ENCODE data around the gene THEMIS2. TPM values are rescaled to one million over a fixed set of nuclear protein-coding genes. Genes with fewer than 3 reads are reported as not detected.

The THEMIS2 gene
- total and polyA plus RNA-seq, 2 of the 13 experiments (the other 11 are each of a cell fraction or from before 2014, with no cell fraction given): 0.38 to 1.5 TPM

DNA sequence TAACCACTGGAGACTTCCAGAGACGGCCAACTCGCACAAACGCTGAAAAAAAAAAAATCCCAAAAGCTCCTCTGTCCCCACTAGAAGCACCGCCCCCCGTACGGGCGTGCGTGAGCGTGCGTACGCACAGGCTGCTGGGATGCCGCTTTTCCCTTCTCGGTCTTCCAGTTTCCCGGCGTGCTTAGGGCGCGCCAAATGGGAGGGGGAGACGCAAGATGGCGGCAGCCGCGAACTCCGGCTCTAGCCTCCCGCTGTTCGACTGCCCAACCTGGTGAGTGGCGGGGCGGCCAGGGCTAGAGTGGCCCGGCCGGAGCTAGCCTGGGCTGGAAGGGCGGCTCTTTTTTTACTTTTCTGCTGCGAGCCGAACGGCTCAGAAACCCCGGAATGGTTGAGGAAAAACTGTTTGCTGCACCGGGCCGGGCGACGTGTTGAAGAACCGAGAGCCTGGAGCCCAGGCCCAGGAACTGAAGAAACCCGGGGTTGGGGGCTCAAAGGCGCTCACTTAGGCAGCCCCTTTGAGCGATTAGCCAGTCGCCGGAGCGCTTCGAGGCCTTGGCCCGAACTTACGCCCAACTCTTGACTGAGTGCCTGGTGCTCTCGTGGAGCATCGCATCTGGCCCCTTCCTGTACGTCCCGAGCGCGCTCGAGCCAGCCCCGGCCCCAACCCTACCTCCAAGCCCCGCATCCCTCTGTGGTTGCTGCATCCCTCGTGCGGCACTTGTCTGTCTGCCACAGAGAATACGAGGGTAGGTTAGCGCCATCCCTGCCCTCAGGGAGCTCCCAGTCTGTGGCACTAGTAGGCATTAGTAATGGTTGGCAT is 41.5 kb upstream of the THEMIS2 start, which contains the start of gene PPP1R8 (continued):
- TF ChIP-seq ARHGAP35 (CRISPR knock-in tag; IDR thresholded peaks at IDR 0.05; ENCODE audit: borderline replicate concordance) (no peak), MXI1 (IDR thresholded peaks at IDR 0.05; ENCODE audit: borderline replicate concordance, low read depth, low read length) (peak; percentile 84; the same call in 1 of the 3 replicates), MTA1 (CRISPR knock-in tag; IDR thresholded peaks at IDR 0.05; ENCODE audit: borderline replicate concordance) (0 out of 2 replicates have a peak, but pooled peaks have one; percentile 14), KDM1A (CRISPR knock-in tag; IDR thresholded peaks at IDR 0.05) (0 out of 2 replicates have a peak, but pooled peaks have one; percentile 25), ATRX (CRISPR knock-in tag; IDR thresholded peaks at IDR 0.05; ENCODE audit: borderline replicate concordance) (no peak), SNAPC2 (CRISPR knock-in tag; IDR thresholded peaks at IDR 0.05) (peak; percentile 87; the same call in 1 of the 2 replicates), MYC (CRISPR knock-in tag; IDR thresholded peaks at IDR 0.05; ENCODE audit: borderline replicate concordance) (peak; percentile 59; the same call in 1 of the 2 replicates), GATAD2A (CRISPR knock-in tag; IDR thresholded peaks at IDR 0.05) (peak; percentile 62), RBM39 (IDR thresholded peaks at IDR 0.05; ENCODE audit: low read depth, low read length, poor library complexity, severe bottlenecking) (no peak), KAT2B (IDR thresholded peaks at IDR 0.05; ENCODE audit: borderline replicate concordance, low read depth, low read length) (no peak), TARDBP (CRISPR knock-in tag; IDR thresholded peaks at IDR 0.05) (peak; percentile 90), ZNF720 (CRISPR knock-in tag; IDR thresholded peaks at IDR 0.05) (no peak), HNRNPLL (IDR thresholded peaks at IDR 0.05; ENCODE audit: low read depth, low read length, poor library complexity, severe bottlenecking) (peak; percentile 86), MIER3 (CRISPR knock-in tag; IDR thresholded peaks at IDR 0.05; ENCODE audit: borderline replicate concordance) (no peak), MAFF (IDR thresholded peaks at IDR 0.05; ENCODE audit: low read depth, low read length) (no peak), HNRNPUL1 (IDR thresholded peaks at IDR 0.05; ENCODE audit: low read depth, low read length) (no peak), AGO2 (optimal IDR thresholded peaks at IDR 0.05; ENCODE audit: low read depth, low read length) (peak; percentile 78), EP300 (IDR thresholded peaks at IDR 0.05; ENCODE audit: low read depth in 2 of 2, low read length in 2 of 2) (peak in 1 of 2 experiments; percentile 33; a peak in 1 of 4 replicates), EP300 (CRISPR knock-in tag; IDR thresholded peaks at IDR 0.05; ENCODE audit: borderline replicate concordance) (no peak), GZF1 (CRISPR knock-in tag; IDR thresholded peaks at IDR 0.05) (no peak), SNRNP70 (IDR thresholded peaks at IDR 0.05; ENCODE audit: low read depth, low read length) (no peak), THAP11 (CRISPR knock-in tag; IDR thresholded peaks at IDR 0.05) (peak; percentile 93), GABPB1 (CRISPR knock-in tag; IDR thresholded peaks at IDR 0.05) (peak; percentile 82), ATF7-NPFF (CRISPR knock-in tag; IDR thresholded peaks at IDR 0.05; ENCODE audit: low read depth) (peak; percentile 87)
- TF ChIP-seq, protein P1, sequence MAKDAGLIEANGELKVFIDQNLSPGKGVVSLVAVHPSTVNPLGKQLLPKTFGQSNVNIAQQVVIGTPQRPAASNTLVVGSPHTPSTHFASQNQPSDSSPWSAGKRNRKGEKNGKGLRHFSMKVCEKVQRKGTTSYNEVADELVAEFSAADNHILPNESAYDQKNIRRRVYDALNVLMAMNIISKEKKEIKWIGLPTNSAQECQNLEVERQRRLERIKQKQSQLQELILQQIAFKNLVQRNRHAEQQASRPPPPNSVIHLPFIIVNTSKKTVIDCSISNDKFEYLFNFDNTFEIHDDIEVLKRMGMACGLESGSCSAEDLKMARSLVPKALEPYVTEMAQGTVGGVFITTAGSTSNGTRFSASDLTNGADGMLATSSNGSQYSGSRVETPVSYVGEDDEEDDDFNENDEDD (CRISPR knock-in tag; IDR thresholded peaks at IDR 0.05; ENCODE audit: borderline replicate concordance): peak; percentile 69
- TF ChIP-seq, protein P2, sequence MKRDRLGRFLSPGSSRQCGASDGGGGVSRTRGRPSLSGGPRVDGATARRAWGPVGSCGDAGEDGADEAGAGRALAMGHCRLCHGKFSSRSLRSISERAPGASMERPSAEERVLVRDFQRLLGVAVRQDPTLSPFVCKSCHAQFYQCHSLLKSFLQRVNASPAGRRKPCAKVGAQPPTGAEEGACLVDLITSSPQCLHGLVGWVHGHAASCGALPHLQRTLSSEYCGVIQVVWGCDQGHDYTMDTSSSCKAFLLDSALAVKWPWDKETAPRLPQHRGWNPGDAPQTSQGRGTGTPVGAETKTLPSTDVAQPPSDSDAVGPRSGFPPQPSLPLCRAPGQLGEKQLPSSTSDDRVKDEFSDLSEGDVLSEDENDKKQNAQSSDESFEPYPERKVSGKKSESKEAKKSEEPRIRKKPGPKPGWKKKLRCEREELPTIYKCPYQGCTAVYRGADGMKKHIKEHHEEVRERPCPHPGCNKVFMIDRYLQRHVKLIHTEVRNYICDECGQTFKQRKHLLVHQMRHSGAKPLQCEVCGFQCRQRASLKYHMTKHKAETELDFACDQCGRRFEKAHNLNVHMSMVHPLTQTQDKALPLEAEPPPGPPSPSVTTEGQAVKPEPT (CRISPR knock-in tag; IDR thresholded peaks at IDR 0.05; ENCODE audit: low read depth): no peak
- TF ChIP-seq, protein P3, sequence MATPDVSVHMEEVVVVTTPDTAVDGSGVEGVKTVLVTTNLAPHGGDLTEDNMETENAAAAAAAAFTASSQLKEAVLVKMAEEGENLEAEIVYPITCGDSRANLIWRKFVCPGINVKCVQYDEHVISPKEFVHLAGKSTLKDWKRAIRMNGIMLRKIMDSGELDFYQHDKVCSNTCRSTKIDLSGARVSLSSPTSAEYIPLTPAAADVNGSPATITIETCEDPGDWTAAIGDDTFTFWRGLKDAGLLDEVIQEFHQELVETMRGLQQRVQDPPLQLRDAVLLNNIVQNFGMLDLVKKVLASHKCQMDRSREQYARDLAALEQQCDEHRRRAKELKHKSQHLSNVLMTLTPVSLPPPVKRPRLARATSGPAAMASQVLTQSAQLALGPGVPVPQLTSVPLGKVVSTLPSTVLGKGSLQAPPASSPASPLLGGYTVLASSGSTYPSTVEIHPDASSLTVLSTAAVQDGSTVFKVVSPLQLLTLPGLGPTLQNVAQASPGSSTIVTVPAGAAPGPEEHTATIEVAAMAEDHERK (CRISPR knock-in tag; IDR thresholded peaks at IDR 0.05; ENCODE audit: low read depth): peak; percentile 98

Data from HepG2 (cell line).